Neural progenitor cell (in vitro differentiated cells): ENCODE results near the gene MMP11. TPM values are rescaled to one million over a fixed set of nuclear protein-coding genes. Genes with fewer than 3 reads are reported as not detected.

Source experiments
- DNase-seq: peaks from one replicate; pipeline ENCODE4 v3.0.0-alpha.2; 2016; ENCODE audit warnings: low spot score
- H2AFZ ChIP-seq: fragments of 200-600 bp; sonication (generic); replicated peaks from 2 replicates; pipeline ENCODE4 v1.6.1; 2016; ENCODE audit warnings: antibody characterized with exemption
- H3F3A ChIP-seq: fragments of 200-600 bp; sonication (generic); 2 replicates; pipeline ENCODE4 v1.6.1; 2016; ENCODE audit warnings: antibody characterized with exemption, low read depth
- H3K27ac ChIP-seq: fragments of 200-600 bp; sonication (generic); 2 replicates; pipeline ENCODE4 v1.5.1; 2016; ENCODE audit warnings: mild to moderate bottlenecking
- H3K27me3 ChIP-seq: fragments of 200-600 bp; sonication (generic); 2 replicates; pipeline ENCODE4 v1.6.1; 2016; ENCODE audit warnings: mild to moderate bottlenecking, moderate library complexity
- H3K36me3 ChIP-seq: fragments of 200-600 bp; sonication (generic); 2 replicates; pipeline ENCODE4 v1.5.1; 2016
- H3K4me1 ChIP-seq: fragments of 200-600 bp; sonication (generic); 2 replicates; pipeline ENCODE4 v1.6.1; 2016; ENCODE audit warnings: mixed run types
- H3K4me2 ChIP-seq: fragments of 200-600 bp; sonication (generic); 2 replicates; pipeline ENCODE4 v1.6.1; 2016
- H3K4me3 ChIP-seq: fragments of 200-600 bp; sonication (generic); 2 replicates; pipeline ENCODE4 v1.5.1; 2016
- H3K79me2 ChIP-seq: fragments of 200-600 bp; sonication (generic); 2 replicates; pipeline ENCODE4 v1.6.1; 2016; ENCODE audit warnings: low read depth
- H3K9ac ChIP-seq: fragments of 200-600 bp; sonication (generic); 2 replicates; pipeline ENCODE4 v1.6.1; 2016
- H3K9me3 ChIP-seq: fragments of 200-600 bp; sonication (generic); 2 replicates; pipeline ENCODE4 v1.5.1; 2016; ENCODE audit warnings: low read depth
- H4K20me1 ChIP-seq: fragments of 200-600 bp; sonication (generic); 2 replicates; pipeline ENCODE4 v1.6.1; 2016; ENCODE audit warnings: low read depth
- H3K27ac Mint-ChIP-seq: 3 replicates; pipeline ENCODE4 v1.8.0; 2021; ENCODE audit warnings: mixed read lengths
- H3K27me3 Mint-ChIP-seq: 2 replicates; pipeline ENCODE4 v1.8.0; 2022; ENCODE audit warnings: low read depth, mild to moderate bottlenecking, inconsistent platforms, moderate library complexity, mixed read lengths; ENCODE audit not compliant: insufficient read depth
- H3K36me3 Mint-ChIP-seq: 3 replicates; pipeline ENCODE4 v1.8.0; 2021; ENCODE audit warnings: mixed read lengths
- H3K4me1 Mint-ChIP-seq: 3 replicates; pipeline ENCODE4 v1.8.0; 2021; ENCODE audit warnings: mixed read lengths
- H3K4me3 Mint-ChIP-seq: 3 replicates; pipeline ENCODE4 v1.8.0; 2021; ENCODE audit warnings: mild to moderate bottlenecking, moderate library complexity, mixed read lengths
- H3K9me3 Mint-ChIP-seq: 3 replicates; pipeline ENCODE4 v1.8.0; 2020; ENCODE audit warnings: mixed read lengths
- EZH2 ChIP-seq: fragments of 200-600 bp; sonication (generic); IDR thresholded peaks from 2 replicates; pipeline ENCODE4 v1.6.1; 2017; ENCODE audit warnings: antibody characterized with exemption, mild to moderate bottlenecking, moderate library complexity
- EZH2phosphoT487 ChIP-seq: fragments of 200-600 bp; sonication (generic); IDR thresholded peaks from 2 replicates; pipeline ENCODE4 v1.6.1; 2017; ENCODE audit warnings: antibody characterized with exemption
- total RNA-seq: library from RNA; depleted of rRNA; stranded (reverse); fragments of >200 nt; gene quantifications from 2 replicates; pipeline ENCODE4 v1.2.3, GENCODE V29; 2015; ENCODE audit warnings: low replicate concordance
- TF ChIP-seq, protein P1 (sequence below): fragments of 200-600 bp; sonication (generic); IDR thresholded peaks from 2 replicates; pipeline ENCODE4 v1.5.1; 2017; ENCODE audit warnings: antibody characterized with exemption, mild to moderate bottlenecking

The MMP11 gene
- total RNA-seq, 1 donor from 2014 or later: 4.1 TPM

GRCh38 chr22:23832226-23833016 lies 59.8 kb downstream of the MMP11 start:
- Histone ChIP-seq H3K36me3 (no peaks in the 10 kb centered on the region), H3K4me1 (peaks cover 1% of the 10 kb centered on the region), H3K9me3 (no peaks in the 10 kb centered on the region), H3F3A (peaks cover 8% of the 10 kb centered on the region), H3K27ac (no peak overlapping the region), H4K20me1 (peaks cover 41% of the 10 kb centered on the region), H2AFZ (no peak overlapping the region), H3K4me3 (no peak overlapping the region), H3K27me3 (no peaks in the 10 kb centered on the region), H3K79me2 (peaks cover 12% of the 10 kb centered on the region), H3K9ac (no peak overlapping the region), H3K4me2 (no peak overlapping the region)
- H3K4me1 Mint-ChIP-seq: peaks cover 12% of the 10 kb centered on the region
- H3K27me3 Mint-ChIP-seq: peaks cover 2% of the 10 kb centered on the region
- peak overlapping the region; percentile 69 for H3K27ac Mint-ChIP-seq
- no peak overlapping the region for H3K4me3 Mint-ChIP-seq
- H3K9me3 Mint-ChIP-seq: no peaks in the 10 kb centered on the region
- H3K36me3 Mint-ChIP-seq: peaks cover 26% of the 10 kb centered on the region
- DNase-seq: no peak
- TF ChIP-seq EZH2: no peak
- TF ChIP-seq EZH2phosphoT487: no peak
- TF ChIP-seq, protein P1, sequence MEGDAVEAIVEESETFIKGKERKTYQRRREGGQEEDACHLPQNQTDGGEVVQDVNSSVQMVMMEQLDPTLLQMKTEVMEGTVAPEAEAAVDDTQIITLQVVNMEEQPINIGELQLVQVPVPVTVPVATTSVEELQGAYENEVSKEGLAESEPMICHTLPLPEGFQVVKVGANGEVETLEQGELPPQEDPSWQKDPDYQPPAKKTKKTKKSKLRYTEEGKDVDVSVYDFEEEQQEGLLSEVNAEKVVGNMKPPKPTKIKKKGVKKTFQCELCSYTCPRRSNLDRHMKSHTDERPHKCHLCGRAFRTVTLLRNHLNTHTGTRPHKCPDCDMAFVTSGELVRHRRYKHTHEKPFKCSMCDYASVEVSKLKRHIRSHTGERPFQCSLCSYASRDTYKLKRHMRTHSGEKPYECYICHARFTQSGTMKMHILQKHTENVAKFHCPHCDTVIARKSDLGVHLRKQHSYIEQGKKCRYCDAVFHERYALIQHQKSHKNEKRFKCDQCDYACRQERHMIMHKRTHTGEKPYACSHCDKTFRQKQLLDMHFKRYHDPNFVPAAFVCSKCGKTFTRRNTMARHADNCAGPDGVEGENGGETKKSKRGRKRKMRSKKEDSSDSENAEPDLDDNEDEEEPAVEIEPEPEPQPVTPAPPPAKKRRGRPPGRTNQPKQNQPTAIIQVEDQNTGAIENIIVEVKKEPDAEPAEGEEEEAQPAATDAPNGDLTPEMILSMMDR: no peak

DNA sequence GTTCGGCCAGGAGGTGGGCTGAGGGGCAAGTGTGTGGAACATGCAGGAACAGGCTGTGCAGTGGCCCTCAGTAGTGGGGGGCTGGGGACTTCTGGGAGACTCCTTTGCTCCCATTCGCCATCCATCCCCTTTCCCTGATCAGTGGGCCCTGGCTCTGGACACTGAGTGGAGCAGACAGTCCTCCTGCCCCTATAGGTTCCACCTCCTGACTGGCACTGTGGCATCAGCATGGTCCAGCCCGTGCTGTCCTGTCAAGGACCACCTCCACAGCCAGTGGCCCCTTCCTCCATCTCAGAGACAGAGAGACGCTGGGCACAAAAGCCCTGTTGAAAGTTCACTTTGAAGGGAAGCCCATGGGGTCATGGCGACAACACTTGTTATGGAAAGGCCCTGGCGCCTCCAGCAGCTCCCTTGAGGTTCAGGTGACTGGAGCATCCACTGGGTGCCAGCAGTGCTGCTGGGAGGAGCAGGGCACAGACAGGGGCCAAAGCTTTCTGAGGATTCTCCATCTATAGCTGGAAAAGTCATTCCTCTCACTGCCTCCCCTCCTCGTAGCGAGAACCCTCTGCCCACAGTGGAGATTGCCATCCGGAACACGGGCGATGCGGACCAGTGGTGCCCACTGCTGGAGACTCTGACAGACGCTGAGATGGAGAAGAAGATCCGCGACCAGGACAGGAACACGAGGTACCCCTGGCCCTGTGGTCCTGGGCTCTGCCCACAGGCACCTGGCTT lies 60.5 kb downstream of the MMP11 start:
- Histone ChIP-seq H3K9me3 (no peaks in the 10 kb centered on the region), H2AFZ (no peak overlapping the region), H3K27me3 (no peaks in the 10 kb centered on the region), H3K79me2 (peaks cover 12% of the 10 kb centered on the region), H3K4me3 (no peak overlapping the region), H3K4me1 (peaks cover 9% of the 10 kb centered on the region), H3F3A (peaks cover 15% of the 10 kb centered on the region), H3K9ac (no peak overlapping the region), H4K20me1 (peaks cover 48% of the 10 kb centered on the region), H3K36me3 (no peaks in the 10 kb centered on the region), H3K4me2 (no peak overlapping the region), H3K27ac (no peak overlapping the region)
- Mint-ChIP-seq H3K4me3 (no peak overlapping the region), H3K27ac (no peak overlapping the region), H3K4me1 (peaks cover 18% of the 10 kb centered on the region), H3K9me3 (no peaks in the 10 kb centered on the region), H3K36me3 (peaks cover 27% of the 10 kb centered on the region), H3K27me3 (peaks cover 3% of the 10 kb centered on the region)
- TF ChIP-seq EZH2: no peak
- TF ChIP-seq EZH2phosphoT487: no peak
- TF ChIP-seq, protein P1: no peak
- DNase-seq: no peak

Other genes starting within 250 kb of the MMP11 start
- not detected in 2 replicates for gene IGLL1, start 192.6 kb upstream of the MMP11 start, total RNA-seq
- gene DRICH1, start 140.5 kb upstream of the MMP11 start, total RNA-seq: not detected in 2 replicates
- not detected in 2 replicates for gene RGL4, start 81.8 kb upstream of the MMP11 start, total RNA-seq
- gene ZNF70, start 21.7 kb upstream of the MMP11 start, total RNA-seq: 3.9 and 4.6 TPM in 2 replicates
- not detected in 2 replicates for gene VPREB3, start 18.4 kb upstream of the MMP11 start, total RNA-seq
- gene C22orf15, start 9.9 kb upstream of the MMP11 start, total RNA-seq: 0.56 and 3.0 TPM in 2 replicates
- 0.53 and 9.1 TPM in 2 replicates for gene CHCHD10, start 4.9 kb upstream of the MMP11 start, total RNA-seq
- gene SMARCB1, start 14.1 kb downstream of the MMP11 start, total RNA-seq: 151 and 170 TPM in 2 replicates
- 1.1 and 7.7 TPM in 2 replicates for gene DERL3, start 66.2 kb downstream of the MMP11 start, total RNA-seq
- 3.8 and 12.1 TPM in 2 replicates for gene SLC2A11, start 85.0 kb downstream of the MMP11 start, total RNA-seq
- gene MIF, start 121.5 kb downstream of the MMP11 start, total RNA-seq: 132 and 552 TPM in 2 replicates
- gene GSTT2B, start 188.3 kb downstream of the MMP11 start, total RNA-seq: 0.19 TPM in 1 of 2 replicates, not detected in the other
- not detected in 2 replicates for gene DDTL, start 194.0 kb downstream of the MMP11 start, total RNA-seq
- 34.5 and 85.3 TPM in 2 replicates for gene DDT, start 201.6 kb downstream of the MMP11 start, total RNA-seq
- not detected in 2 replicates for gene GSTT2, start 207.3 kb downstream of the MMP11 start, total RNA-seq
- not detected in 2 replicates for gene GSTT4, start 232.6 kb downstream of the MMP11 start, total RNA-seq
- gene CABIN1, start 238.5 kb downstream of the MMP11 start, total RNA-seq: 35.6 and 52.7 TPM in 2 replicates